Osteoblast (primary cell): Measurements from ENCODE around the gene GNB5. TPM values are rescaled to one million over a fixed set of nuclear protein-coding genes. Genes with fewer than 3 reads are reported as not detected.

ENCODE experiments used
- DNase-seq: peaks from one replicate; pipeline ENCODE4 v3.0.0; 2011; ENCODE audit warnings: low spot score, mixed read lengths; ENCODE audit not compliant: insufficient read length; ENCODE audit errors: missing footprints
- H2AFZ ChIP-seq: 2 replicates; pipeline ENCODE4 v1.6.0; 2011; ENCODE audit warnings: mild to moderate bottlenecking, low read length
- H3K27ac ChIP-seq: 2 replicates; pipeline ENCODE4 v1.5.1; 2011; ENCODE audit warnings: mild to moderate bottlenecking, low read depth, low read length, moderate library complexity
- H3K27me3 ChIP-seq: 2 replicates; pipeline ENCODE4 v1.6.0; 2012; ENCODE audit warnings: mild to moderate bottlenecking, control low read depth, inconsistent platforms, low read length, moderate library complexity; ENCODE audit not compliant: insufficient read depth
- H3K36me3 ChIP-seq: 2 replicates; pipeline ENCODE4 v1.5.1; 2011; ENCODE audit warnings: mild to moderate bottlenecking, low read length, control low read depth, moderate library complexity; ENCODE audit not compliant: insufficient read depth
- H3K4me1 ChIP-seq: 2 replicates; pipeline ENCODE4 v1.5.1; 2011; ENCODE audit warnings: mild to moderate bottlenecking, low read length, control low read depth, moderate library complexity; ENCODE audit not compliant: insufficient read depth
- H3K4me2 ChIP-seq: 2 replicates; pipeline ENCODE4 v1.6.0; 2011; ENCODE audit warnings: mild to moderate bottlenecking, low read length; ENCODE audit not compliant: insufficient read depth
- H3K4me3 ChIP-seq: fragments of 200-600 bp; sonication (generic); 3 replicates; pipeline ENCODE4 v1.5.1; 2012; ENCODE audit warnings: mild to moderate bottlenecking, low read length, inconsistent platforms; ENCODE audit not compliant: insufficient read depth
- H3K79me2 ChIP-seq: 2 replicates; pipeline ENCODE4 v1.6.0; 2012; ENCODE audit warnings: mild to moderate bottlenecking, low read length, control low read depth, inconsistent platforms; ENCODE audit not compliant: insufficient read depth
- H3K9me3 ChIP-seq: 2 replicates; pipeline ENCODE4 v1.5.1; 2011; ENCODE audit warnings: low read depth, low read length, control low read depth
- H4K20me1 ChIP-seq: 2 replicates; pipeline ENCODE4 v1.6.0; 2012; ENCODE audit warnings: mild to moderate bottlenecking, low read length, control low read depth; ENCODE audit not compliant: insufficient read depth
- total RNA-seq: library from RNA; depleted of rRNA; stranded (reverse); fragments of >200 nt; gene quantifications from 2 replicates; pipeline ENCODE4 v1.2.3, GENCODE V29; 2012
- TF ChIP-seq, protein P1 (sequence below): IDR thresholded peaks from 2 replicates; pipeline ENCODE4 v1.5.1; 2011; ENCODE audit warnings: mild to moderate bottlenecking, low read depth, low read length, moderate library complexity; ENCODE audit errors: extremely low read depth

Gene GNB5
- total RNA-seq, 1 donor: 26.4 TPM

DNA sequence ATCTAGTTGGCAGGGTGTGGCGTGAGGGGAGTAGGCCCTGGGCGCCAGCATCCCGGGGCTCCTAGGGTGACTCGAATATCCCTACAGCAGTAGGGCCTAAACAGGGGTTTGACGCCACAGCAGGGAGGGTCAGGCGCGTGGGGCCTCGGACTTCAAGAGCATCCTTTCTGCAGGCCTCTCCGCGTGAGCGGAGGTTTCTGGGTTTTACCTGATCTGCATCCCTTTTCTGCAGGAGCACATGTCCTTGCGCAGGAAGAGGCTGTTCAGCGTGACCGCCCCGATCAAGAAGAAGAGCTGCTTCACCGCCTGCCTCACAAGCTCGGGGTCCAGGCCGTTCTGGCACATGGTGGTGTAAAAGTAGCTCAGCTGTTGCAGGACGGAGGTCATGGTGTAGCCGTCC, 13.5 kb upstream of the GNB5 start:
- H3K4me3 ChIP-seq: no peak overlapping the region
- no peaks in the 10 kb centered on the region for H3K9me3 ChIP-seq
- no peaks in the 10 kb centered on the region for H4K20me1 ChIP-seq
- H3K36me3 ChIP-seq: no peaks in the 10 kb centered on the region
- H3K4me1 ChIP-seq: no peaks in the 10 kb centered on the region
- no peaks in the 10 kb centered on the region for H3K27me3 ChIP-seq
- H3K4me2 ChIP-seq: no peak overlapping the region
- no peak overlapping the region for H2AFZ ChIP-seq
- H3K79me2 ChIP-seq: no peaks in the 10 kb centered on the region
- no peak overlapping the region for H3K27ac ChIP-seq
- DNase-seq: no peak
- TF ChIP-seq, protein P1, sequence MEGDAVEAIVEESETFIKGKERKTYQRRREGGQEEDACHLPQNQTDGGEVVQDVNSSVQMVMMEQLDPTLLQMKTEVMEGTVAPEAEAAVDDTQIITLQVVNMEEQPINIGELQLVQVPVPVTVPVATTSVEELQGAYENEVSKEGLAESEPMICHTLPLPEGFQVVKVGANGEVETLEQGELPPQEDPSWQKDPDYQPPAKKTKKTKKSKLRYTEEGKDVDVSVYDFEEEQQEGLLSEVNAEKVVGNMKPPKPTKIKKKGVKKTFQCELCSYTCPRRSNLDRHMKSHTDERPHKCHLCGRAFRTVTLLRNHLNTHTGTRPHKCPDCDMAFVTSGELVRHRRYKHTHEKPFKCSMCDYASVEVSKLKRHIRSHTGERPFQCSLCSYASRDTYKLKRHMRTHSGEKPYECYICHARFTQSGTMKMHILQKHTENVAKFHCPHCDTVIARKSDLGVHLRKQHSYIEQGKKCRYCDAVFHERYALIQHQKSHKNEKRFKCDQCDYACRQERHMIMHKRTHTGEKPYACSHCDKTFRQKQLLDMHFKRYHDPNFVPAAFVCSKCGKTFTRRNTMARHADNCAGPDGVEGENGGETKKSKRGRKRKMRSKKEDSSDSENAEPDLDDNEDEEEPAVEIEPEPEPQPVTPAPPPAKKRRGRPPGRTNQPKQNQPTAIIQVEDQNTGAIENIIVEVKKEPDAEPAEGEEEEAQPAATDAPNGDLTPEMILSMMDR: no peak

DNA sequence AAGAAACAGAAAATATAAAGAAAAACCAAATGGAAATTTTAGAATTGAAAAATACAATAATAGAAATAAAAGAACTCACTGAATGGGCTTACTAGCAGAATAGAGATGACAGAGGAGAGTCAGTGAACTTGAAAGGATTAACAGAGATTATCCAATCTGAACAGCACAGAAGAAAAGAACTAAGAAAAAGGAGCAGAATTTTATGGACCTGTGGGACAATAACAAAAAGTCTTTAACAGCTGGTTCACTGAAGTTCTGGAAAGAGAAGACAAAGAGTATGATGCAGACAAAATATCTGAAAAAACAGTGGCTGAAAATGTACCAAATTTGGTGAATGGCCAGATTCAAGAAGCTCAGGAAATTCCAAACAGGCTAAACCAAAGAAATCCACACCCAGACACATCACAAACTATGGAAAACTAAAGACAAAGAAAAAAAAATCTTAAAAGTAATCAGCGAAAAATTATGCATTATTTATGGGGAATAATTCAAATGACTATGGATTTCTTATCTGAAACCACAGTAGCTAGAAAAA, 9.7 kb upstream of the GNB5 start:
- H3K4me3 ChIP-seq: no peak overlapping the region
- no peaks in the 10 kb centered on the region for H3K79me2 ChIP-seq
- H3K27me3 ChIP-seq: peaks cover 4% of the 10 kb centered on the region
- H3K9me3 ChIP-seq: no peaks in the 10 kb centered on the region
- H3K36me3 ChIP-seq: no peaks in the 10 kb centered on the region
- no peak for DNase-seq
- no peak overlapping the region for H2AFZ ChIP-seq
- no peaks in the 10 kb centered on the region for H4K20me1 ChIP-seq
- H3K4me1 ChIP-seq: no peaks in the 10 kb centered on the region
- no peak overlapping the region for H3K27ac ChIP-seq
- TF ChIP-seq, protein P1: no peak
- no peak overlapping the region for H3K4me2 ChIP-seq

DNA sequence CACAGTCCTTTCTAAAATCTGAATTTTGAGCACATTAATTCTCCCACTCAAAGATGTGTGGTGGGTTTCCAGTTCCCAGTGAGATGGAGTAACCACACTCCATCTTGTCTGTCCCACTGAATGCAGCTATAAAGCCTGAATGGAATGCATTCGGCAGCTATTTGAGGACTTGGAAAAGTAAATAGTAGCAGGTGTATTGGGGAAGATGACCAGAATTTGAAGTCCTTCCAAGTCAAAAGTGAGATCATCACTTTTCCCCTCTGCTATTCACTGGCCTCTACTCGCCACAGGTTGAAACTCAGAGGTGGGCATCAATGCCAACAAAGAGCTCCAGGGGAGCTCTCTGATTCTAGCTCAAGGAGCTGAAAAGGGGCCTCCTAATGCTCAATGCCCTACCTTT, 8.1 kb upstream of the GNB5 start:
- no peak overlapping the region for H2AFZ ChIP-seq
- no peaks in the 10 kb centered on the region for H3K79me2 ChIP-seq
- no peak overlapping the region for H3K27ac ChIP-seq
- no peaks in the 10 kb centered on the region for H3K36me3 ChIP-seq
- no peaks in the 10 kb centered on the region for H3K9me3 ChIP-seq
- peaks cover 4% of the 10 kb centered on the region for H3K27me3 ChIP-seq
- no peak overlapping the region for H3K4me2 ChIP-seq
- H4K20me1 ChIP-seq: no peaks in the 10 kb centered on the region
- no peaks in the 10 kb centered on the region for H3K4me1 ChIP-seq
- TF ChIP-seq, protein P1: no peak
- H3K4me3 ChIP-seq: no peak overlapping the region
- no peak for DNase-seq

DNA sequence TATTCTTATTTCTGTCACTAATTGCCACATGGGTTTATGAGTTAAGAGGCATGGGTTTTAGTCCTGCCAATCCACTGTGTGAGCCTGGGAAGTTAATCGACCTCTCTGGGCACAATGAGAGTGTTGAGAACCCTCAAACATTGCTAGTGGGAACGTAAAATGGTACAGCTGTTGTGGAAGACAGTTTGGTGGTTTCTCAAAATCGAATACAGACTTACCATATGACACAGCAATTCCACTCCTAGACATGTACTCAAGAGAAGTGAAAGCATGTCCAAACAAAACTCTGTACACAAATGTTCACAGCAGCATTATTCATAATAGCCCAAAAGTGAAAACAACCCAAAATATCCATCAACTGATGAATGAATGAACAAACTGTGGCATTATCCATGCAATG, 5.7 kb upstream of the GNB5 start:
- Histone ChIP-seq H3K9me3 (no peaks in the 10 kb centered on the region), H4K20me1 (no peaks in the 10 kb centered on the region), H3K4me3 (no peak overlapping the region), H3K36me3 (no peaks in the 10 kb centered on the region), H3K4me1 (no peaks in the 10 kb centered on the region), H3K27ac (no peak overlapping the region), H2AFZ (no peak overlapping the region), H3K79me2 (no peaks in the 10 kb centered on the region), H3K27me3 (peaks cover 4% of the 10 kb centered on the region), H3K4me2 (no peak overlapping the region)
- TF ChIP-seq, protein P1: no peak
- DNase-seq: no peak
